Nephron (organoid): ENCODE measurements around the gene AURKAIP1.
A peak's percentile ranks its signal among the peaks of the same experiment; 100 is the strongest.

Experiments used
- H3K27ac Mint-ChIP-seq, 3 experiments: 2 replicates each; pipeline ENCODE4 v1.8.0; 2020; ENCODE audit warnings: mixed read lengths in 3 of 3, mild to moderate bottlenecking in 2 of 3, moderate library complexity in 1 of 3
- H3K27me3 Mint-ChIP-seq: 2 replicates; pipeline ENCODE4 v1.8.0; 2021; ENCODE audit warnings: low read depth, mild to moderate bottlenecking, moderate library complexity, mixed read lengths
- H3K36me3 Mint-ChIP-seq: 2 replicates; pipeline ENCODE4 v1.8.0; 2020; ENCODE audit warnings: low read depth, mixed read lengths
- H3K4me1 Mint-ChIP-seq: 2 replicates; pipeline ENCODE4 v1.8.0; 2020; ENCODE audit warnings: mixed read lengths
- H3K4me3 Mint-ChIP-seq, 3 experiments: 2 replicates each; pipeline ENCODE4 v1.8.0; 2020; ENCODE audit warnings: mild to moderate bottlenecking in 3 of 3, mixed read lengths in 3 of 3, moderate library complexity in 2 of 3
- H3K9me3 Mint-ChIP-seq: 2 replicates; pipeline ENCODE4 v1.8.0; 2020; ENCODE audit warnings: mixed read lengths
- CTCF ChIP-seq, 3 experiments: fragments of 200-600 bp; sonication (generic); IDR thresholded peaks; one replicate each; pipeline ENCODE4 v1.5.0; 2021; ENCODE audit warnings: antibody characterized with exemption in 3 of 3; ENCODE audit not compliant: unreplicated experiment in 3 of 3

Gene AURKAIP1

GRCh38 chr1:1326075-1326605 lies 48.9 kb downstream of the AURKAIP1 start:
- Mint-ChIP-seq H3K27ac (no peak overlapping the region), H3K4me3 (peak overlapping the region; percentile 77 to 79 (median 77)), H3K9me3 (no peaks in the 10 kb centered on the region), H3K36me3 (peaks cover 4% of the 10 kb centered on the region), H3K27me3 (no peaks in the 10 kb centered on the region), H3K4me1 (peaks cover 21% of the 10 kb centered on the region)
- TF ChIP-seq CTCF (IDR thresholded peaks at IDR 0.05; ENCODE audit: unreplicated experiment in 3 of 3): no peak

GRCh38 chr1:1325288-1326074 lies 49.5 kb downstream of the AURKAIP1 start:
- peaks cover 21% of the 10 kb centered on the region for H3K4me1 Mint-ChIP-seq
- peaks cover 4% of the 10 kb centered on the region for H3K36me3 Mint-ChIP-seq
- H3K27ac Mint-ChIP-seq: no peak overlapping the region
- H3K27me3 Mint-ChIP-seq: no peaks in the 10 kb centered on the region
- peak overlapping the region; percentile 75 to 79 (median 77) for H3K4me3 Mint-ChIP-seq
- H3K9me3 Mint-ChIP-seq: no peaks in the 10 kb centered on the region
- TF ChIP-seq CTCF (IDR thresholded peaks at IDR 0.05; ENCODE audit: unreplicated experiment in 3 of 3): no peak

- peak within 1 kb of the TSS in 2 of 3 experiments; percentile 48 to 77 for H3K27ac Mint-ChIP-seq
- H3K9me3 Mint-ChIP-seq: no peaks in the 10 kb centered on the region
- no peaks in the 10 kb centered on the region for H3K27me3 Mint-ChIP-seq
- TF ChIP-seq CTCF (IDR thresholded peaks at IDR 0.05; ENCODE audit: unreplicated experiment in 3 of 3): no peak
- H3K36me3 Mint-ChIP-seq: peaks cover under 1% of the 10 kb centered on the region
- peak within 1 kb of the TSS; percentile 90 to 97 (median 91) for H3K4me3 Mint-ChIP-seq
- peaks cover 18% of the 10 kb centered on the region for H3K4me1 Mint-ChIP-seq
Observed at GRCh38 chr1:1324524-1325287, 50.3 kb downstream of the AURKAIP1 start, which contains the start of the genes CPTP and INTS11. TSS of gene CPTP (plus strand) at chr1:1324802. CDS start at chr1:1326911, 2,109 bp downstream. TSS of gene INTS11 (minus strand) at chr1:1324660. CDS start at chr1:1324608, 52 bp downstream.

- TF ChIP-seq CTCF (IDR thresholded peaks at IDR 0.05; ENCODE audit: unreplicated experiment in 3 of 3): no peak
- Mint-ChIP-seq H3K4me1 (peaks cover 21% of the 10 kb centered on the region), H3K36me3 (peaks cover 5% of the 10 kb centered on the region), H3K27ac (no peak overlapping the region), H3K27me3 (no peaks in the 10 kb centered on the region), H3K4me3 (peak overlapping the region; percentile 34 to 91 (median 87)), H3K9me3 (no peaks in the 10 kb centered on the region)
Observed at GRCh38 chr1:1324084-1324523, 50.9 kb downstream of the AURKAIP1 start.
